Measurements from ENCODE around the gene COL23A1.

COL23A1 gene

GRCh38 chr5:178418471-178419010 lies 171.7 kb downstream of the COL23A1 start:
- DNase-seq, result no peak

GRCh38 chr5:178418031-178418430 lies 172.2 kb downstream of the COL23A1 start:
- no peak for DNase-seq

- DNase-seq, result no peak
Measured at GRCh38 chr5:178417391-178417811, 172.8 kb downstream of the COL23A1 start.

GRCh38 chr5:178416919-178417318 lies 173.3 kb downstream of the COL23A1 start:
- no peak for DNase-seq

GRCh38 chr5:178416206-178416882 lies 173.8 kb downstream of the COL23A1 start:
- no peak for DNase-seq

GRCh38 chr5:178415353-178415752 lies 174.8 kb downstream of the COL23A1 start:
- DNase-seq, result no peak

- no peak for DNase-seq
Measured at GRCh38 chr5:178413988-178414387, 176.2 kb downstream of the COL23A1 start.

GRCh38 chr5:178411083-178411482 lies 179.1 kb downstream of the COL23A1 start:
- no peak for DNase-seq

GRCh38 chr5:178407646-178408045 lies 182.5 kb downstream of the COL23A1 start:
- no peak for DNase-seq

- DNase-seq, result no peak
Measured at GRCh38 chr5:178404987-178405386, 185.2 kb downstream of the COL23A1 start.

- no peak for DNase-seq
Measured at GRCh38 chr5:178403956-178404600, 186.1 kb downstream of the COL23A1 start.

- no peak for DNase-seq
Measured at GRCh38 chr5:178403351-178403750, 186.8 kb downstream of the COL23A1 start.

- DNase-seq, result no peak
Measured at GRCh38 chr5:178399701-178400095, 190.5 kb downstream of the COL23A1 start.

- no peak for DNase-seq
Measured at GRCh38 chr5:178398901-178399700, 191.1 kb downstream of the COL23A1 start.

GRCh38 chr5:178396796-178397720 lies 193.1 kb downstream of the COL23A1 start:
- no peak for DNase-seq

GRCh38 chr5:178394074-178394473 lies 196.1 kb downstream of the COL23A1 start:
- no peak for DNase-seq

GRCh38 chr5:178392931-178393394 lies 197.2 kb downstream of the COL23A1 start:
- DNase-seq, result no peak

- DNase-seq, result no peak
Measured at GRCh38 chr5:178392386-178392785, 197.8 kb downstream of the COL23A1 start.

- no peak for DNase-seq
Measured at GRCh38 chr5:178391480-178391879, 198.7 kb downstream of the COL23A1 start.

- no peak for DNase-seq
Measured at GRCh38 chr5:178389796-178390195, 200.4 kb downstream of the COL23A1 start.

GRCh38 chr5:178389026-178389729 lies 201.0 kb downstream of the COL23A1 start:
- DNase-seq, result no peak
